Hippocampal formation (tissue), 2 donors: ENCODE measurements around the gene GJC1.

Experiments
- DNase-seq, 2 donors: peaks; one replicate each; lab custom pipeline; 2025; lab: John Stamatoyannopoulos, UW

GJC1 gene

GRCh38 chr17:44776628-44777393 is 53.3 kb downstream of the GJC1 start:
- no peak for DNase-seq

- peak in 1 of 2 donors; percentile 93 for DNase-seq
Measured at GRCh38 chr17:44775838-44776621, 54.1 kb downstream of the GJC1 start.

GRCh38 chr17:44775136-44775837 is 54.8 kb downstream of the GJC1 start:
- peak in 1 of 2 donors; percentile 95 for DNase-seq

- DNase-seq = peak; percentile 50 to 69
Measured at GRCh38 chr17:44774271-44775135, 55.6 kb downstream of the GJC1 start.

DNA sequence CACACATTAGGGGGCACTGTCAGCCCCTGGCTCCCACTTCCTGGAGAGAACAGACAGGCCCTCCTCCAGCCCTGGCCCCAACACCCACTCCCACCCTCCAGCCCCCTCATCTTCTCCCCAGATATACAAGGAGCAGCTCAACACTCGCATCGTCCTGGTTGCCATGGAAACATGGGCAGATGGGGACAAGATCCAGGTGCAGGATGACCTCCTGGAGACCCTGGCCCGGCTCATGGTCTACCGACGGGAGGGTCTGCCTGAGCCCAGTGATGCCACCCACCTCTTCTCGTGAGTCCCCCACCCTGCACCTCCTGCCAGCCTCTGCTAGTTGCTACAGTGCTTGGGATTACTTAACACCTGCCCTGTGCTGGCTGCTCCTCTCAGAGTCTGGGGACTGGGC is 56.9 kb downstream of the GJC1 start:
- DNase-seq = no peak

DNA sequence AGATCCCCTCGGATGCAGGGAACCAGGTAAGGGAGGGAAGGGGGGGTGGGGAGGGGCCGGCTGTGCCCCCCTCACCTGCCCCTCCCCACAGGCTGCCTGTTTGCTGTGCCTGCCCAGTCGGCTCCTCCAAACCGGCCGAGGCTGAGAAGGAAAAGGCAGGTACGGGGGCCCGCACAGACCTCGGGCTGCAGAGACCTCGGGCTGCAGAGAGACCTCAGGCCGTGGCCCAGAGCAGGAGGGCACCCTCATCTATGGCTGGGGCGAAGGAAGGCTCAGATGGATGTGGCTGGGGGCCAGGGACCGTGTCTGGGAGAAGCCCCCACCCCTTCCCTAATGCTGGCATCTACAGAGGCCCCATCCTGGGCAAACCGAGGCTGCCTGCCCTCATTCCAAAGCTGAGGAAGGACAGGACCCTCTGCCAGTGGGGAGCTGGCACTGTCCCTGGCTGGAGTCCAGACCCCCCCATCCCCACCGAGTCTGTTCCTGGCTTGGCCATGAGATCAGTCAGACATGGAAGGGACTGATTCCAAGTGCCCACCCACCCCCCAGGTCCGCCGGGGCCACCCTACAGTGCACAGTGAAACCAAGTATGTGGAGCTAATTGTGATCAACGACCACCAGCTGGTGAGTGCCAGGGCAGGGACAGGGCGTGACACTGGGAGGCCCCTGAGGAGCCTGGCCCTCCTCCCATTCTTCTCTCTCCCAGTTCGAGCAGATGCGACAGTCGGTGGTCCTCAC is 57.6 kb downstream of the GJC1 start:
- no peak for DNase-seq

- no peak for DNase-seq
Measured at GRCh38 chr17:44770166-44770925, 59.7 kb downstream of the GJC1 start.

GRCh38 chr17:44769647-44770084 is 60.4 kb downstream of the GJC1 start:
- DNase-seq = no peak

- no peak for DNase-seq
Measured at GRCh38 chr17:44769230-44769629, 60.9 kb downstream of the GJC1 start.

DNA sequence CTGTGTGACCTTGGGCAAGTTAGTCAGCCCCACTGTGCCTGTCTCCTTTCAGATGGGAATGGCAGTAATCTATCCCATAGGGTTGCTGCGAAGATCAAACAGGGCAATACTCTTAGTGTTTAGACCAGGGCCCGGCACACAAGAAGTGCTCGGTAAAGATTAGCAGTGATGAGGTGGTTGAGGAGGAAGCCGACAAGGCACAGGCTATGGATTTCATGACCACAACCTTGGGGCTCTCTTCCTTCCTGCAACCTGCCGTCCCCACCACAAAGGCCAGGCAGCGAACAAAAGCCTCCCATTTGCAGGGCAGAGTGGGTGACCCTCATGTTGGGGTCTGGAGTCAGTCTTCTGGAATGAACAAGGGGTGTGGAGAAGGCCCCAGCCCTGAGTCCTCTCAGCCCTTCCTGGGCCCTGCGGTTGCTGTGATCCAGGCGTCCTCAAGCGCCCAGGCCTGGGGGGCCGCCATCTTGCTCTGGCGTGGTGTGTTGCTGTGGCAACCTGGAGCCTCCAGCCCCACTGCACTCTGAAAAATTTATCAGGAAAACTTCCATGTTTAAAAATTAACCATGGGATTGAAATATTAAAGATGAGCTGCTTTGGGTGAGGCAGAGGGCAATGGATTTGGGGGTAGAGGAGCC is 61.5 kb downstream of the GJC1 start:
- no peak for DNase-seq

DNA sequence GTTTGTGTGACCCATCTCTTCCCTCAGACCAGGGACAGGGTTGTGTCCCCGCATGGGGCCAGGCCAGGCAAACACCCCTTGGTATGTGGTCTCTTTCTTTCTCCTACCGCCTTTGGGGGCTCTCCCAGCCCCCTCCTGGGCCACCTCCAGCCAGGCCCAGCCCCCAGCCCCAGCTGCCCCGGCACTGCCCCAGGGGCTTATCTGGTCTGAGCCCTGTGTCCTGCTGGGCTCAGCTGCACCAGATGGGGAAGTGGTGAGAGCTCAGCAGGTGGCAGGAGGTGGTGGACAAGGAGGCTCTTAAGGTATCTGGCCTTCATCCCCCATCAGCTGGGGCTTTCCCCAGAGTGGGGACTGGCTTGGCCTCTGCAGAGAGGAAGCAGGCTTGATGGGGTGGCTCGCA is 62.6 kb downstream of the GJC1 start:
- DNase-seq = no peak

DNA sequence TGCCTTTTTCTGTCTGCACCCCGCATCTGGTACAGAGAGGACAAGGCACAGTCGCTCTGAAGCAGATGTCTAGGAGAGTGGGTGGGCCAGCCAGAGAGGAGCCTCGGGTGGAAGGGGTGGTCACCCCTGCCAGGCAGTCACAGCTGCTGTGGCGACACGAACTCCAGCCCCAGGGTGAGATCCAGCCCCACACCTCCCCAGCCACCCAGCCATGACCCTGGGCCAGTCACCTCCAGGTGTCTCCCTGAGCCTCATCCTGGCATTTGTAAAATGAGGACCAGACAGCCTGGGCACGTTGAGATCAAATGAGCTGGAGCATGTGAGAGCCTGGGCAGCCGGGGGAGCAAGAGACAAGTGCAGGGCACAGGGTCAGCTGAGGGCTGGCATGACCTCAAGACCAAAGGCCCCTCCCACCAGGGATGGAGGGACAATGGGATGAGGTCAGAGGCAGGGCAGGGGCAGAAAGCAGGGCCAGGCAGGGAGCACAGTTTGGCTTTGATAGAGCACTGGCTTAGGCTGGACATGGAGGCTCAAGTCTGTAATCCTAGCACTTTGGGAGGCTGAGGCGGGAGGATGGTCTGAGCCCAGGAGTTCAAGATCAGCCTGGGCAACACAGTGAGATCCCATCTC is 63.6 kb downstream of the GJC1 start:
- DNase-seq = peak in 1 of 2 donors; percentile 21

DNA sequence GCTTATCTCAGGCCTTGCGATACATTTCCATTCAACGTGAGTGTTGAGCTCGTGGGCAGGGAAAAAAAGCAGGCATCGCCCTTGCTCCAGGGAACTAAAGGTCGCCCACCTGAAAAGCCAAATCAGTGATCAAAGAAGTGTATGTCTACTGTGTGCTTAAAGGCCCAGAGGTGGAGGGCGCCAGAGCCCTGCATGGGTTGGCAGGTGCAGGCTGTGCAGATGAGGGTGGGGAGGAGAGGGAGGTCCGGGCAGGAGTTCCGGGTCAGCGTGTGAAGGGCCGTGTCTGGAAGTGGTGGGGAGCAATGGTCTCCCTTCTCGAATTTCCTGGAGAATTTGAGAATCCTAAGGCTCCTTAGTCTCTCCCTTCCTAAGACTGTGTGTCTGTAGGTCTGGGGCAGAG is 64.1 kb downstream of the GJC1 start:
- no peak for DNase-seq

- DNase-seq = no peak
Measured at GRCh38 chr17:44763170-44763569, 66.9 kb downstream of the GJC1 start.

- DNase-seq = no peak
Measured at GRCh38 chr17:44761932-44762810, 67.9 kb downstream of the GJC1 start.

- DNase-seq = no peak
Measured at GRCh38 chr17:44760474-44761308, 69.4 kb downstream of the GJC1 start.

- no peak for DNase-seq
Measured at GRCh38 chr17:44759916-44760243, 70.2 kb downstream of the GJC1 start.
